Cerebellar cortex (tissue), 1 donor: Measurements from ENCODE around the gene SASH3.

Source experiments
- DNase-seq: peaks from one replicate; pipeline ENCODE4 v3.0.0-alpha.2; 2015; ENCODE audit warnings: low spot score

The SASH3 gene

GRCh38 chrX:129808829-129809796 is 29.4 kb downstream of the SASH3 start:
- no peak for DNase-seq

- no peak for DNase-seq
Measured at GRCh38 chrX:129813662-129814368, 34.1 kb downstream of the SASH3 start.

- no peak for DNase-seq
Measured at GRCh38 chrX:129818123-129818522, 38.4 kb downstream of the SASH3 start.

- peak; percentile 36 for DNase-seq
Measured at GRCh38 chrX:129823115-129823514, 43.4 kb downstream of the SASH3 start.

- DNase-seq, result no peak
Measured at GRCh38 chrX:129823522-129823921, 43.8 kb downstream of the SASH3 start.

- no peak for DNase-seq
Measured at GRCh38 chrX:129824620-129825019, 44.9 kb downstream of the SASH3 start.

GRCh38 chrX:129825746-129826505 is 46.2 kb downstream of the SASH3 start:
- DNase-seq, result no peak

- DNase-seq, result no peak
Measured at GRCh38 chrX:129830494-129830893, 50.7 kb downstream of the SASH3 start.

- DNase-seq, result no peak
Measured at GRCh38 chrX:129831091-129831885, 51.5 kb downstream of the SASH3 start.

GRCh38 chrX:129833153-129833990 is 53.6 kb downstream of the SASH3 start:
- DNase-seq, result no peak

- no peak for DNase-seq
Measured at GRCh38 chrX:129836827-129837226, 57.1 kb downstream of the SASH3 start.

GRCh38 chrX:129840344-129840743 is 60.6 kb downstream of the SASH3 start:
- DNase-seq, result no peak

- peak; percentile 16 for DNase-seq
Measured at GRCh38 chrX:129842510-129843208, 62.9 kb downstream of the SASH3 start.

- DNase-seq, result no peak
Measured at GRCh38 chrX:129843209-129843458, 63.4 kb downstream of the SASH3 start.

GRCh38 chrX:129843459-129844306 is 63.9 kb downstream of the SASH3 start, which contains the start of gene ZDHHC9:
TSS of gene ZDHHC9 (minus strand) at chrX:129843886. CDS start at chrX:129841945, 1,941 bp downstream.
- DNase-seq, result peak; percentile 88
